Measurements from ENCODE around the gene TRAM2.

DNA sequence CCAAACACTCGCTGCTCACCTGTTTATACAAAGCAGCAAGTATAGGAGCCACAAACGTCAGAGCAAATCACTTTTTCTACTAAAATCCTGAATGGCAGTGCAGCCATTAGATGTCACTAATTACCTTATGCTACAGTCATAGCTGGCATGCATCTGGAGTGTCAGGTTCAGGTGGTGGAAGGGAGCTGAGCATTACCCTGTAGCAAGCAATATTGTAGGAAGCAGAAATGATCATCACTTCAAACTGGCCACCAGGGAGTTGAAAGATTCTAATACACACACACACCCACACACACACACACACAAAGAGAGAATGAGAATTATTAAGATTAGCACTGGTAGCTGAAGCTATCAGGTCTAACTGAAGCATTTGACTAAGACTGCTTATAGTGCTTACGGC lies 80.9 kb downstream of the TRAM2 start:
- TF ChIP-seq, protein P1, sequence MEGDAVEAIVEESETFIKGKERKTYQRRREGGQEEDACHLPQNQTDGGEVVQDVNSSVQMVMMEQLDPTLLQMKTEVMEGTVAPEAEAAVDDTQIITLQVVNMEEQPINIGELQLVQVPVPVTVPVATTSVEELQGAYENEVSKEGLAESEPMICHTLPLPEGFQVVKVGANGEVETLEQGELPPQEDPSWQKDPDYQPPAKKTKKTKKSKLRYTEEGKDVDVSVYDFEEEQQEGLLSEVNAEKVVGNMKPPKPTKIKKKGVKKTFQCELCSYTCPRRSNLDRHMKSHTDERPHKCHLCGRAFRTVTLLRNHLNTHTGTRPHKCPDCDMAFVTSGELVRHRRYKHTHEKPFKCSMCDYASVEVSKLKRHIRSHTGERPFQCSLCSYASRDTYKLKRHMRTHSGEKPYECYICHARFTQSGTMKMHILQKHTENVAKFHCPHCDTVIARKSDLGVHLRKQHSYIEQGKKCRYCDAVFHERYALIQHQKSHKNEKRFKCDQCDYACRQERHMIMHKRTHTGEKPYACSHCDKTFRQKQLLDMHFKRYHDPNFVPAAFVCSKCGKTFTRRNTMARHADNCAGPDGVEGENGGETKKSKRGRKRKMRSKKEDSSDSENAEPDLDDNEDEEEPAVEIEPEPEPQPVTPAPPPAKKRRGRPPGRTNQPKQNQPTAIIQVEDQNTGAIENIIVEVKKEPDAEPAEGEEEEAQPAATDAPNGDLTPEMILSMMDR (conservative IDR thresholded peaks at IDR 0.05) = no peak
- TF ChIP-seq ZFX (IDR thresholded peaks at IDR 0.05) = no peak
